Mesendoderm (in vitro differentiated cells): ENCODE data around the gene PNPLA8.

Experiments
- DNase-seq: peaks from one replicate; pipeline ENCODE4 v3.0.0; 2013
- H2AK5ac ChIP-seq: 2 replicates; pipeline ENCODE4 v1.6.1; 2013; ENCODE audit warnings: low read length, inconsistent platforms
- H2BK120ac ChIP-seq: 2 replicates; pipeline ENCODE4 v1.6.1; 2013; ENCODE audit warnings: low read depth, mild to moderate bottlenecking, low read length, moderate library complexity, mixed read lengths
- H2BK15ac ChIP-seq: replicated peaks from 2 replicates; pipeline ENCODE4 v1.6.1; 2013; ENCODE audit warnings: low read depth, mild to moderate bottlenecking, moderate library complexity
- H2BK5ac ChIP-seq: 2 replicates; pipeline ENCODE4 v1.6.1; 2013; ENCODE audit warnings: low read length, inconsistent platforms
- H3K18ac ChIP-seq: 2 replicates; pipeline ENCODE4 v1.6.1; 2013; ENCODE audit warnings: mild to moderate bottlenecking, low read length, mixed read lengths
- H3K23ac ChIP-seq: one replicate; pipeline ENCODE4 v1.6.1; 2013; ENCODE audit warnings: low read length
- H3K27ac ChIP-seq: 2 replicates; pipeline ENCODE4 v1.5.1; 2013; ENCODE audit warnings: low read depth, mild to moderate bottlenecking, inconsistent platforms, low read length, moderate library complexity
- H3K27me3 ChIP-seq: 2 replicates; pipeline ENCODE4 v1.6.1; 2013; ENCODE audit warnings: low read length, control low read depth, mild to moderate bottlenecking, inconsistent platforms; ENCODE audit not compliant: insufficient read depth, poor library complexity
- H3K36me3 ChIP-seq: 2 replicates; pipeline ENCODE4 v1.6.1; 2013; ENCODE audit warnings: low read length, inconsistent platforms; ENCODE audit not compliant: control insufficient read depth, insufficient read depth
- H3K4ac ChIP-seq: one replicate; pipeline ENCODE4 v1.6.1; 2013; ENCODE audit warnings: low read depth, mild to moderate bottlenecking, low read length, moderate library complexity
- H3K4me1 ChIP-seq: 2 replicates; pipeline ENCODE4 v1.6.1; 2013; ENCODE audit warnings: low read depth, low read length, inconsistent platforms; ENCODE audit not compliant: control insufficient read depth
- H3K4me2 ChIP-seq: 2 replicates; pipeline ENCODE4 v1.6.1; 2013; ENCODE audit warnings: low read length
- H3K4me3 ChIP-seq: 2 replicates; pipeline ENCODE4 v1.5.1; 2013; ENCODE audit warnings: mild to moderate bottlenecking, low read length
- H3K56ac ChIP-seq: one replicate; pipeline ENCODE4 v1.6.1; 2013; ENCODE audit warnings: low read length
- H3K79me1 ChIP-seq: 2 replicates; pipeline ENCODE4 v1.6.1; 2013; ENCODE audit warnings: low read length, inconsistent platforms
- H3K79me2 ChIP-seq: 2 replicates; pipeline ENCODE4 v1.6.1; 2013; ENCODE audit warnings: mild to moderate bottlenecking, low read length; ENCODE audit not compliant: control insufficient read depth, insufficient read depth
- H3K9ac ChIP-seq: 2 replicates; pipeline ENCODE4 v1.6.1; 2013; ENCODE audit warnings: low read length, inconsistent platforms
- H4K5ac ChIP-seq: one replicate; pipeline ENCODE4 v1.6.1; 2013; ENCODE audit warnings: low read length
- H4K8ac ChIP-seq: one replicate; pipeline ENCODE4 v1.6.1; 2013; ENCODE audit warnings: low read depth, mild to moderate bottlenecking, control low read depth, low read length, moderate library complexity
- WGBS: extraction: QIAGEN DNeasy Blood & Tissue Kit; methylation state at CpG from one replicate; pipeline ENCODE4 v1.1.7; 2013; ENCODE audit warnings: low lambda C conversion rate, missing lambda C conversion rate; ENCODE audit not compliant: insufficient coverage; ENCODE audit errors: extremely low coverage; 5-methylcytosine and 5-hydroxymethylcytosine counted together

PNPLA8 gene

GRCh38 chr7:108423089-108423989 lies 102.6 kb downstream of the PNPLA8 start:
- no peak overlapping the region for H3K18ac ChIP-seq
- no peak overlapping the region for H2BK5ac ChIP-seq
- H3K27me3 ChIP-seq = no peaks in the 10 kb centered on the region
- DNase-seq = no peak
- H3K4ac ChIP-seq = no peak overlapping the region
- H2AK5ac ChIP-seq = no peak overlapping the region
- H3K4me3 ChIP-seq = no peak overlapping the region
- H3K4me2 ChIP-seq = no peak overlapping the region
- H3K27ac ChIP-seq = no peak overlapping the region
- no peak overlapping the region for H2BK15ac ChIP-seq
- no peak overlapping the region for H3K9ac ChIP-seq
- no CpG with 5 or more reads among the region's 5 CpGs for WGBS
- no peak overlapping the region for H3K56ac ChIP-seq
- H3K79me1 ChIP-seq = no peaks in the 10 kb centered on the region
- H3K4me1 ChIP-seq = no peaks in the 10 kb centered on the region
- H2BK120ac ChIP-seq = no peak overlapping the region
- H4K8ac ChIP-seq = no peak overlapping the region
- H3K23ac ChIP-seq = no peak overlapping the region
- no peaks in the 10 kb centered on the region for H3K79me2 ChIP-seq
- H4K5ac ChIP-seq = no peak overlapping the region
- H3K36me3 ChIP-seq = no peaks in the 10 kb centered on the region

GRCh38 chr7:108421720-108422331 lies 104.1 kb downstream of the PNPLA8 start:
- H3K4ac ChIP-seq = no peak overlapping the region
- H3K4me3 ChIP-seq = no peak overlapping the region
- H3K79me2 ChIP-seq = no peaks in the 10 kb centered on the region
- H3K4me2 ChIP-seq = no peak overlapping the region
- no peak for DNase-seq
- no peaks in the 10 kb centered on the region for H3K79me1 ChIP-seq
- H2BK5ac ChIP-seq = no peak overlapping the region
- no peak overlapping the region for H3K23ac ChIP-seq
- H3K27ac ChIP-seq = no peak overlapping the region
- no peak overlapping the region for H3K56ac ChIP-seq
- no peak overlapping the region for H4K8ac ChIP-seq
- no peak overlapping the region for H3K18ac ChIP-seq
- H2AK5ac ChIP-seq = no peak overlapping the region
- WGBS = no CpG with 5 or more reads among the region's 3 CpGs
- no peaks in the 10 kb centered on the region for H3K4me1 ChIP-seq
- no peak overlapping the region for H4K5ac ChIP-seq
- no peak overlapping the region for H2BK15ac ChIP-seq
- H3K27me3 ChIP-seq = no peaks in the 10 kb centered on the region
- H2BK120ac ChIP-seq = no peak overlapping the region
- no peaks in the 10 kb centered on the region for H3K36me3 ChIP-seq
- no peak overlapping the region for H3K9ac ChIP-seq
